Activated CD4-positive, alpha-beta T cell treated with anti-CD3 and anti-CD28 coated beads for 48 hours (primary cell): ENCODE data around the gene CFAP77.

Experiments
- DNase-seq: peaks from one replicate; pipeline ENCODE4 v3.0.0-alpha.2; 2020

Gene CFAP77

DNA sequence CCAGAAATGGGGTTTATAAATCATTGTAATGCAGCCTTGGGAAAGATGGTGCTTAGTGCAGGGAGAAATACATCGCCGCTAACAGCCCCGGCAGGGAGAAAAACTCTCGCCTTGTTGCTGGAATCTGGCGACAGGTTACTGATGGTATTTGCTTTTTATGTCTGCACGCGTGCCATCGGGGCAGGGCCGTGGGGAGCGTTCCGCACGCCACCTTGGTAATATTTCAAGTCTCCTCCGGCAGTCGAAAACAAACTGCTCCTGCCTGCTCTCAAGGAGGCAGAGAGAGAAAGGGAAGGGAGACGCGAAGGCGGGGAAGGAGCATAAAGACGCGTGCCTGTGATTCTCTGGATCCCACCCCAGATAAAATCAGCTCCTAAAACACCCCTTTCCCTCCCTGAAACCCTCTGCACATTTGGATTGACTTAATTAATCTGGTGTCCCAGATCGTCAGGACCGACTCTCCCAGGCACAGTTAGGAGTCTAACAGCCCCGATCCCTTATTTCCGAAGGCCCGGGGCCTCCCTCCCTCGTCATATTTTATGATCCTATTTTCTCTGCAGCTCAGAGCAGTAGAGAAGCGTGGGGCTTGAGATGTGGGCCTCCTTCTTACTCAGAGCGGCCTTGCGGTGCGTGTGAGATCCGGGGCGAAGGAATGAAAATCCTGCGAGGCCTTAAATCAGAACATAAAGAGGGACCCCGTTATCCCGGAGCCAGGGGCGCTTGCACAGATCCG, 47.7 kb downstream of the CFAP77 start:
- no peak for DNase-seq

GRCh38 chr9:132458432-132458831, 48.4 kb downstream of the CFAP77 start:
- DNase-seq: no peak

- no peak for DNase-seq
Measured at GRCh38 chr9:132459661-132460060, 49.6 kb downstream of the CFAP77 start.

GRCh38 chr9:132460240-132460639, 50.2 kb downstream of the CFAP77 start:
- no peak for DNase-seq

DNA sequence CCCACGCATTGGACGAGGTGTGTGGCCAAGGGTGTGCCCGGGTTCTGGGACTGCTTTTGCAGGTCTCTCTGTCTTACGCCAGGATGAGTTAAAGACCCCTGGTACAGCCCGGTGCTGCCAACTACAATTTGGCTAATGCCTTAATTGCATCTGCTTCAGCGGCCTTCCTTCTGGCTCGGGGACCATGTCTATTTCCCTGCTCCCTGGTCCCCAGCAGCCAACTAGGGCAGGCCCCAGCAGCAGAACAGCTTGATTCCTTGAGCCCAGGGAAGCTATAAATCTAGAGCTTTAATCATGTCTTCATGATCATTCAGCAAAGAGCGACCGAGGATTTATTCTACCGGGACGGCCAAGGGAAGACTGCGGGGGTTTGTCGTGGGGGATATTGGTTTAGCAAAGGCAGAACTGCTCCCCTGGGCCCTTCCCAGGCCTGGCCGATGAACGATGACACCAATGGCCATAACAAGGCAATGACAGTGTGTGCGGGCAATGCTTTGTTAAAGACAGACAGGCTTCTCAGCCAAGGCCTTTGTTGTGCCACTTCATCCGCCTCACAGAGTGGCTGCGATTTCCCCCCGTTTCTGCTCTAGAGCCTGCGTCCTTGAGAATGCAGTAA, 51.4 kb downstream of the CFAP77 start:
- no peak for DNase-seq

GRCh38 chr9:132461971-132462370, 52.0 kb downstream of the CFAP77 start:
- no peak for DNase-seq

DNA sequence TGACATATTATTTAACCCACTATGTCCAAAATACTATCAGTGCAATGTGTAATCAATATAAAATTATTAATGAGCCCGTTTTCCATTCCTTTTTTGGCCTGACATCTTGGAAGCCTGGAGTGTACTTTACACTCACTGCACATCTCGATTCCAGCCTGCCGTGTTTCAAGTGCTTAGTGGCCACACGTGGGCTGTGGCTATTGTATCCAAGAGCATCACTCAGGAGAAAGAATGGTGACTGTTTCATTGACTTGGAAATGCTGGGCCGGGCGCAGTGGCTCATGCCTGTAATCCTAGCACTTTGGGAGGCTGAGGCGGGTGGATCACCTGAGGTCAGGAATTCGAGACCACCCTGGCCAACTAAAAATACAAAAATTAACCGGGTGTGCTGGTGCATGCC, 54.5 kb downstream of the CFAP77 start:
- DNase-seq: no peak

DNA sequence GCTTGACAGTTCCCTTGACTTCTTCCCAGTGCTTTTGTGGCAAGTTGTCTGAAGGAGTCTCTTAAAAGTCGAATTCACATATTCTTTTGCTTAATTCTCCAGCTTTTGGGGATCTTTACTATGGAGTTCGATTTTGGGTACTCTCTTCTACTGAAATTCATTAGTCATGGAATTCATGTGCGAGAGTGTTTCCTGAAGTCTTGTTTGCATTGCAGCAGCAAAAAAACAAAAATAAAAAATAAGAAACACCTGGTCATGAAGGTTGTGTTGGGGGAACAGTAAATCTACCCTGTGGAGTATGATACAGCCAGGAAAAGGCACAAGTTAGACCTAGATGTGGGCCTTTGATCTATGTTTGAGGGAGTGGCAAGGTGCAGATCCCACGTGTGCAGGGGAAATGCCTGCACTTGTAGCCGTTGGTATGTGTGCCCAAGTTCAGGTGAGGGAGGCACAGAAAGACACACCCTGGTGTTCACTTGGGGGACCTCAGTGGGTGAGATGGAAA, 55.2 kb downstream of the CFAP77 start:
- DNase-seq: no peak

- DNase-seq: no peak
Measured at GRCh38 chr9:132472199-132472598, 62.2 kb downstream of the CFAP77 start.

DNA sequence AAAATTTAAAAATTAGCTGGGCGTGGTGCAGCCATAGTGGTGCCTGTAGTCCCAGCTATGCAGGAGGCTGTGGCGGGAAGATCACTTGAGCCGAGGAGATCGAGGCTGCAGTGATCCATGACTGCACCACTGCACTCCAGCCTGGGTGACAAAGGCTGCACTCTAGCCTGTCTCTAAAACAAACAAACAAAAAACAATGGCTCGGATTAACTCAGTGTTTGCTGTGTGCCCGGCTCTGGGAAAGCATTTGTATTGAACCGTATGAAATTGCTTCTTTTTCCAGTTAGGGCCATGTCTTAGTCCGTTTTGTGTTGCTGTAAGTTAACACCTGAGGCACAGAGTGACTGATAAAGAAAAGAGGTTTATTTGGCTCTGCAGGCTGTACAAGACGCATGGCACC, 62.6 kb downstream of the CFAP77 start:
- no peak for DNase-seq

DNA sequence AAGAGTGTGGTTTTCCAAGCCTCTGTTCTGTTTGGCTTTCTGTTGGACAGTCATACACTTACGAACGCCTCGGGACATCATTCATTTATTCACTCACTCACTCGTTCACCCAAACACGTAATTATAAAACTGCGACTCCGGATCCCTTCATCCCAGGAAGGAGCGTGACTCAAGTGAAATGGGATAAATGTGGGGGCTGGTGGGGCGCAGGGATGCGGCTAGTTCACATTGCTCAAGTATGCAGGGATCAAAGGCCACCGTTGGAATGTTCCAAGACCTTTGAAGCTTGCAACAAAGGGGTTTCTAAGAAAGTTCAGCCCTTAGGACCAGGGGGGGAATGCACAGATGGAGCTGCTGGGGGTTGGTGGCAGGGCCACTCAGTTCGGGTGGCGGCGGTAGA, 64.2 kb downstream of the CFAP77 start:
- DNase-seq: no peak

- DNase-seq: no peak
Measured at GRCh38 chr9:132478353-132479050, 68.5 kb downstream of the CFAP77 start.

DNA sequence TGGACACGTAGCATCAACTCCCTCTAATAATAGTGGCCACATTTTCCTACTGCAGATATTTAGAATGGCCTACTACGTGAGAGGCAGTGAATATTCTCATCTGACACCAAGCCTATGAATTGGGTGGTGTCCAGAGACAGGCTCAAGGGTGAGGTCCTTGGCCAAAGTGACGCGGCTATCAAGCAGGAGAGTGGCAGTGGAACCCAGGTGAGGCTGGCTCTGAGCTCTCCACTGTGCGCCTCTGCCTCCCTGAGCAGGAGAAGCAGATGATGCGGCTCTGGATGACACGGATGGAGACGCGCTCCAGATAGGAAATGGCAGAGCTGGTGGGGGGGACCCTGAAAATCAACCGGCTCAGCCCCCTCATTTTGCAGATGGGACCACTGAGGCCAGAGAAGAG, 69.7 kb downstream of the CFAP77 start:
- no peak for DNase-seq

DNA sequence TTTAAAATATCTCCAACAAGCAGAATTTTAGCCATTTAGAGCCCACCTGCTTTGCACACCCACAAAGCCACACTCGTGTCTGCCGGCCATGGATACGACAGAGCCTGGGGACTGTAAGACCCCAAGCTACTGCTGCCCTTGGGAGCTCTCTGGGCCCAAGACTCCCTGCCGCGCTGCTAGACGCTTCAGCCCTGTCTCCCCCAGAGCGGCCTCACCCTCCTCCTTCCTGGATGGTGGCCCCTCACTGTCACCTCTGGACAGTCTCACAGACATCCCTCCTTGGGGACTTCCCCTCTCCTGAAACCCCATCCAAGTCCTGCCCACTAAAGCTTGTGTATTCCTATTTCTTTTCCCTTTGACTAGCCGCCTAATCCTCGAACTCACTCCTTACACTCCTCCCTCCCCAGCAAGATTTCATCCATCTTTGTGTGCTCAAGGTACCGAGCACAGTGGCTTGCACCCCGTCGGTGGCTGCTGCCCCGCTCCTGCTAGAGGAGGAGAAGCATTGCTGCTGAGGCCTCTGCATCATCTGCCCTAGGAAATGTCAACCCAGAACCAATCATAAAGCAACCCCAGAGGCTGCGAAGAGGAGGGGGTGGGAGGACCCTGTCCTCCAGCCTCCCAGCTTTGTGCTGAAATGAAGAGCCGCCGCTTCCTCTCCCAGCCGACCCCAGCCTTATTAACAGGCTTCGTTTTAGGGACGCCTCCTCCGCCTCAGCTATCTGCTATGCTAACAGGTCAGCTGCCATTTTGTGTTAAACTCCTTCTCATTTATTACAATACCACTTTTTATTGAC, 71.2 kb downstream of the CFAP77 start:
- no peak for DNase-seq

DNA sequence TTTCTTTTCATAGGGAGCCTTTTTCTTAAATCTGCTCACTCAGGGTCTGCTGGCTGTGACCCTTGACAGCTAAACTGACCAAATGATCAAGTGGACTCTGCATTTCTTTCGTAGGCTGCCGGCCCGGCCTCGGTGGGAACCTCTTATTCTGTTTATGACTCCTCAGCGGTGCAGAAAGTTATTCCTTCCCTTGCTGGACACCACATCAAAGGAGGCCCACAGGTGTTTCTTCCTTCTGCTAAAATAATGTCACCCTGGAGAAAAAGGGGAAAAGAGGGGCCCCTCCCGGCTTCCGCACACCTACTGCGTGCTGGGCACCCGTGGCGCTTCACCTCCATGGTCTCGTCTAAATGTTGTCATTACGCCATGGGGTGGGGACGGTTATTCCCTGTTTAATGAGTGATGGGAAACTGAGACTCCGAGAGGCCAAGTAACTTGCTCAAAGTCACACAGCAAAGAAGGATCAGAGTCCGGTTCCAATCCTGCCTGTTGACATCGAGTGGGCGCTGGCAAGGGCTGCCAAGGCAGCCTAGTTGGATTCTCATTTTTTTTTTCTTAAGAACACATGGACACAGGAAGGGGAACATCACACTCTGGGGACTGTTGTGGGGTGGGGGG, 72.3 kb downstream of the CFAP77 start:
- no peak for DNase-seq

GRCh38 chr9:132485393-132485792, 75.4 kb downstream of the CFAP77 start:
- DNase-seq: no peak

- peak; percentile 59 for DNase-seq
Measured at GRCh38 chr9:132486706-132487350, 76.8 kb downstream of the CFAP77 start.

- DNase-seq: no peak
Measured at GRCh38 chr9:132487351-132487791, 77.4 kb downstream of the CFAP77 start.

- no peak for DNase-seq
Measured at GRCh38 chr9:132487980-132488535, 78.0 kb downstream of the CFAP77 start.

DNA sequence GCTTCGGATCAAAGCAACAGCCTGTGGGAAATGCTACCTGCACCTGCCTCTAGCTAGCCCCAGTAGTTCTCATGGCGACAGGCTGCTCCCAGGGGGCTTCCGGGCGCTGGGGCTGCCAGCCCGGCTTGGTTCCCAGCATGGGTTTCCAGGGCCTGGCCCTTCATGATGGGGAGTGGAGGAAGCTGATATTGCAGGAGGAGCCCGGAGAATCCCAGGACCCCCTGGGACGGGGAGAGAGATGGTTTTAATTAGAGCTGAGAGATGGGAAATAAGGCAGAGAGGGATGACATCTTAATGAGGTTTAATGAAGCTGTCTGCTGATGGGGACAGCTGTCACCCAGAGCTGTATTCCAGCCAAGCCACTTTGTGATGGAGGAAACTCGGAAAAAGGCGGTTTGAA, 78.6 kb downstream of the CFAP77 start:
- DNase-seq: no peak

DNA sequence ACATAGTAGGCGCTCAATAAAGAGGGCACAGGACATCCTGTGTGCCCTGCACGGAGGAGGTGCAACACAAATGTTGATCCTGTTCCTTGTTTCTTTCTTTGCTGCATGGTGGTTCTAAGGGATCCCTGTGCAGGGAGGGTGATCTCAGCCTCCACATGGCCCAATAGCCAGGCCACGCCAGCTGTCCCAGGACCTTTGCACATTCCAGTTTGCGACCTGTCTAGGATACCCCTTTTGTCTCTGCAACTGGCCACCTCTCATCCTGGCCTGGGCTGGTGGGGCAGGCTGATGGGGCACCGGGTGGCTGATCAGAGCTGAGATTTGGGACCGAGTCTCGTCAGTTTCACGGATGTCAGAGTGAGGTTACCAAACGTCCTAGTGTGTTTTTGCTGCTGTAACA, 79.5 kb downstream of the CFAP77 start:
- DNase-seq: no peak

DNA sequence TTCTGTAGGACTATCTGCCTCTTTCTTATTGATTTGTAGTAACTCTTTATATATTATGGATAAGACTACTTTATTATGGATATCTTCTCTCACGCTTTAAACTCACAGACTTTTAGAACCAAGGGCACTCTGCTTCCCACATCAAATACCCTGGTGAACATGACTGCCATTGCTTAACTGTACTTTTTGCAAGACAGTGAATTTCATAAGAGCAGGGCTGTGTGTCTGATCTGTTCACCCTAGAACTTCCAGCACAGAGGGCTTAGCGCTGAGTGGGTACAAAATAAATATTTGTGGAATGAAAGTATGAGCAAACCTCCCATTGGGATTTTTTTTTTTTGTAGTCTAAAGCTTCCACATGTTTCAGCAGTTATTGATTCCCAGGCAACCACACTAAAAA, 84.8 kb downstream of the CFAP77 start:
- no peak for DNase-seq
